WTC11 (cell line): ENCODE measurements around the gene HOXD8.

Experiments
- CBFB ChIP-seq: sonication (generic); formaldehyde crosslinking; IDR thresholded peaks from 2 replicates; pipeline ENCODE4 v1.8.1; 2022; ENCODE audit warnings: mild to moderate bottlenecking, low read depth, missing genetic modification reagents
- CREB1 ChIP-seq: sonication (generic); formaldehyde crosslinking; IDR thresholded peaks from 2 replicates; pipeline ENCODE4 v1.8.0; 2023; ENCODE audit warnings: mild to moderate bottlenecking, missing genetic modification reagents
- CREM ChIP-seq: sonication (generic); formaldehyde crosslinking; IDR thresholded peaks from 2 replicates; pipeline ENCODE4 v1.8.1; 2022; ENCODE audit warnings: mild to moderate bottlenecking, missing genetic modification reagents, moderate library complexity
- FOXJ3 ChIP-seq: sonication (generic); formaldehyde crosslinking; IDR thresholded peaks from 2 replicates; pipeline ENCODE4 v1.9.0; 2021; ENCODE audit warnings: missing genetic modification reagents, mild to moderate bottlenecking, borderline replicate concordance
- OVOL2 ChIP-seq: fragments of 250-450 bp; sonication (Bioruptor Pico); IDR thresholded peaks from 2 replicates; pipeline ENCODE4 v1.9.0; 2021; ENCODE audit warnings: mild to moderate bottlenecking, borderline replicate concordance
- ZNF121 ChIP-seq: sonication (generic); formaldehyde crosslinking; IDR thresholded peaks from 2 replicates; pipeline ENCODE4 v1.8.0; 2023; ENCODE audit warnings: missing genetic modification reagents
- ZNF423 ChIP-seq: fragments of 250-450 bp; sonication (Bioruptor Pico); IDR thresholded peaks from 2 replicates; pipeline ENCODE4 v2.1.2; 2022; ENCODE audit warnings: mild to moderate bottlenecking, moderate library complexity
- TF ChIP-seq, protein P1 (sequence below): sonication (generic); formaldehyde crosslinking; conservative IDR thresholded peaks from 2 replicates; pipeline ENCODE4 v1.8.1; 2022; ENCODE audit warnings: mild to moderate bottlenecking, missing genetic modification reagents
- TF ChIP-seq, protein P2 (sequence below): sonication (generic); formaldehyde crosslinking; IDR thresholded peaks from 2 replicates; pipeline ENCODE4 v1.8.0; 2022; ENCODE audit warnings: mild to moderate bottlenecking, missing genetic modification reagents
- TF ChIP-seq, protein P3 (sequence below): fragments of 200-600 bp; IDR thresholded peaks from 2 replicates; pipeline ENCODE4 v1.8.0; 2022; ENCODE audit warnings: antibody characterized with exemption
- TF ChIP-seq, protein P4 (sequence below): sonication (generic); formaldehyde crosslinking; IDR thresholded peaks from 2 replicates; pipeline ENCODE4 v1.8.1; 2023; ENCODE audit warnings: mild to moderate bottlenecking, missing genetic modification reagents, moderate library complexity
- TF ChIP-seq, protein P5 (sequence below): sonication (generic); formaldehyde crosslinking; IDR thresholded peaks from 2 replicates; pipeline ENCODE4 v1.8.0; 2022; ENCODE audit warnings: mild to moderate bottlenecking, missing genetic modification reagents
- TF ChIP-seq, protein P6 (sequence below): sonication (generic); formaldehyde crosslinking; IDR thresholded peaks from 2 replicates; pipeline ENCODE4 v1.8.1; 2023; ENCODE audit warnings: mild to moderate bottlenecking, missing genetic modification reagents, borderline replicate concordance
- TF ChIP-seq, protein P7 (sequence below): sonication (generic); formaldehyde crosslinking; IDR thresholded peaks from 2 replicates; pipeline ENCODE4 v1.8.0; 2023; ENCODE audit warnings: missing genetic modification reagents, mild to moderate bottlenecking, borderline replicate concordance

DNA sequence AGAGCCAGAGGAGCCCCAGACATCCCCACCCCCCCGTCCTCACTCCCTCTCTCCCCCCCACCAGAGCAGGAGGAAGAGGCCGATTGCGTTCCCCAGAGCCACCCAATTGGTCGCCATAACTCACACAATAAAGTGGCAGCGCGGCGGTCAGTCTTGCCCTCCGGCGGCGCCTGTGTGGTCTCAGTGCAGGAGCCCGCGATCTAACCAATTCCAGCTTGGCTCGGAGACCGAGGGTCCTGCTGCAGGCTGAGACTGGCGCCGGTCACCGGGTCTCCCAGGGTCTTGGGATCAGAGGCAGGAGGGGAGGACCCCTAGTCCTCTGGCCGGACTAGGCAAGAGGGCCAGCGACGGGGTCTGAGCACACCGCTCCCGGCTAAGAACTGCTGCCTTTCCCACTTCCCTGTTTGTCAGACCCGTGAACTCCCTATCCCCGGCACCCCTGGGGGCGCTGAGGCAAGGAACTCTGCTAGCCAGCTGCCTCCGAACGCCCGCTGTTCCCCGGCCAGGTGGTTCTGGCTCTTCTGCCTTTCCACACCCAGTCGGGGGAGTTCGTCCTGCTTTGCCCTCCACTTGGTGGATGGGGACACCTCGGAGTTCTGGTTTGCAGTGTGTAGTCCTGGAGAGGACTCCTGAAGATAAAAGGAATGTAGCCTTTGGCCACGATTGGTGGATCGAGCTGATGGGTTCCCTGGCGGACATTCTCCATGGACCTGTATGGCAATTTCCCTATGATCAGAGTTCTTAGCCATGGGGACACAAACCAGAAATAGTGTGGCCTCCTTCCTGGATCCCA lies 30.9 kb upstream of the HOXD8 start:
- TF ChIP-seq, protein P1, sequence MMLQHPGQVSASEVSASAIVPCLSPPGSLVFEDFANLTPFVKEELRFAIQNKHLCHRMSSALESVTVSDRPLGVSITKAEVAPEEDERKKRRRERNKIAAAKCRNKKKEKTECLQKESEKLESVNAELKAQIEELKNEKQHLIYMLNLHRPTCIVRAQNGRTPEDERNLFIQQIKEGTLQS (CRISPR knock-in tag), result no peak
- TF ChIP-seq, protein P2, sequence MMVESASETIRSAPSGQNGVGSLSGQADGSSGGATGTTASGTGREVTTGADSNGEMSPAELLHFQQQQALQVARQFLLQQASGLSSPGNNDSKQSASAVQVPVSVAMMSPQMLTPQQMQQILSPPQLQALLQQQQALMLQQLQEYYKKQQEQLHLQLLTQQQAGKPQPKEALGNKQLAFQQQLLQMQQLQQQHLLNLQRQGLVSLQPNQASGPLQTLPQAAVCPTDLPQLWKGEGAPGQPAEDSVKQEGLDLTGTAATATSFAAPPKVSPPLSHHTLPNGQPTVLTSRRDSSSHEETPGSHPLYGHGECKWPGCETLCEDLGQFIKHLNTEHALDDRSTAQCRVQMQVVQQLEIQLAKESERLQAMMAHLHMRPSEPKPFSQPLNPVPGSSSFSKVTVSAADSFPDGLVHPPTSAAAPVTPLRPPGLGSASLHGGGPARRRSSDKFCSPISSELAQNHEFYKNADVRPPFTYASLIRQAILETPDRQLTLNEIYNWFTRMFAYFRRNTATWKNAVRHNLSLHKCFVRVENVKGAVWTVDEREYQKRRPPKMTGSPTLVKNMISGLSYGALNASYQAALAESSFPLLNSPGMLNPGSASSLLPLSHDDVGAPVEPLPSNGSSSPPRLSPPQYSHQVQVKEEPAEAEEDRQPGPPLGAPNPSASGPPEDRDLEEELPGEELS, result no peak
- TF ChIP-seq, protein P3, sequence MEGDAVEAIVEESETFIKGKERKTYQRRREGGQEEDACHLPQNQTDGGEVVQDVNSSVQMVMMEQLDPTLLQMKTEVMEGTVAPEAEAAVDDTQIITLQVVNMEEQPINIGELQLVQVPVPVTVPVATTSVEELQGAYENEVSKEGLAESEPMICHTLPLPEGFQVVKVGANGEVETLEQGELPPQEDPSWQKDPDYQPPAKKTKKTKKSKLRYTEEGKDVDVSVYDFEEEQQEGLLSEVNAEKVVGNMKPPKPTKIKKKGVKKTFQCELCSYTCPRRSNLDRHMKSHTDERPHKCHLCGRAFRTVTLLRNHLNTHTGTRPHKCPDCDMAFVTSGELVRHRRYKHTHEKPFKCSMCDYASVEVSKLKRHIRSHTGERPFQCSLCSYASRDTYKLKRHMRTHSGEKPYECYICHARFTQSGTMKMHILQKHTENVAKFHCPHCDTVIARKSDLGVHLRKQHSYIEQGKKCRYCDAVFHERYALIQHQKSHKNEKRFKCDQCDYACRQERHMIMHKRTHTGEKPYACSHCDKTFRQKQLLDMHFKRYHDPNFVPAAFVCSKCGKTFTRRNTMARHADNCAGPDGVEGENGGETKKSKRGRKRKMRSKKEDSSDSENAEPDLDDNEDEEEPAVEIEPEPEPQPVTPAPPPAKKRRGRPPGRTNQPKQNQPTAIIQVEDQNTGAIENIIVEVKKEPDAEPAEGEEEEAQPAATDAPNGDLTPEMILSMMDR, result no peak
- TF ChIP-seq, protein P4, sequence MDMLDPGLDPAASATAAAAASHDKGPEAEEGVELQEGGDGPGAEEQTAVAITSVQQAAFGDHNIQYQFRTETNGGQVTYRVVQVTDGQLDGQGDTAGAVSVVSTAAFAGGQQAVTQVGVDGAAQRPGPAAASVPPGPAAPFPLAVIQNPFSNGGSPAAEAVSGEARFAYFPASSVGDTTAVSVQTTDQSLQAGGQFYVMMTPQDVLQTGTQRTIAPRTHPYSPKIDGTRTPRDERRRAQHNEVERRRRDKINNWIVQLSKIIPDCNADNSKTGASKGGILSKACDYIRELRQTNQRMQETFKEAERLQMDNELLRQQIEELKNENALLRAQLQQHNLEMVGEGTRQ, result no peak
- TF ChIP-seq CBFB (CRISPR knock-in tag), result no peak
- TF ChIP-seq FOXJ3 (CRISPR knock-in tag), result no peak
- TF ChIP-seq, protein P5, sequence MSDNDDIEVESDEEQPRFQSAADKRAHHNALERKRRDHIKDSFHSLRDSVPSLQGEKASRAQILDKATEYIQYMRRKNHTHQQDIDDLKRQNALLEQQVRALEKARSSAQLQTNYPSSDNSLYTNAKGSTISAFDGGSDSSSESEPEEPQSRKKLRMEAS (CRISPR knock-in tag), result no peak
- TF ChIP-seq, protein P6, sequence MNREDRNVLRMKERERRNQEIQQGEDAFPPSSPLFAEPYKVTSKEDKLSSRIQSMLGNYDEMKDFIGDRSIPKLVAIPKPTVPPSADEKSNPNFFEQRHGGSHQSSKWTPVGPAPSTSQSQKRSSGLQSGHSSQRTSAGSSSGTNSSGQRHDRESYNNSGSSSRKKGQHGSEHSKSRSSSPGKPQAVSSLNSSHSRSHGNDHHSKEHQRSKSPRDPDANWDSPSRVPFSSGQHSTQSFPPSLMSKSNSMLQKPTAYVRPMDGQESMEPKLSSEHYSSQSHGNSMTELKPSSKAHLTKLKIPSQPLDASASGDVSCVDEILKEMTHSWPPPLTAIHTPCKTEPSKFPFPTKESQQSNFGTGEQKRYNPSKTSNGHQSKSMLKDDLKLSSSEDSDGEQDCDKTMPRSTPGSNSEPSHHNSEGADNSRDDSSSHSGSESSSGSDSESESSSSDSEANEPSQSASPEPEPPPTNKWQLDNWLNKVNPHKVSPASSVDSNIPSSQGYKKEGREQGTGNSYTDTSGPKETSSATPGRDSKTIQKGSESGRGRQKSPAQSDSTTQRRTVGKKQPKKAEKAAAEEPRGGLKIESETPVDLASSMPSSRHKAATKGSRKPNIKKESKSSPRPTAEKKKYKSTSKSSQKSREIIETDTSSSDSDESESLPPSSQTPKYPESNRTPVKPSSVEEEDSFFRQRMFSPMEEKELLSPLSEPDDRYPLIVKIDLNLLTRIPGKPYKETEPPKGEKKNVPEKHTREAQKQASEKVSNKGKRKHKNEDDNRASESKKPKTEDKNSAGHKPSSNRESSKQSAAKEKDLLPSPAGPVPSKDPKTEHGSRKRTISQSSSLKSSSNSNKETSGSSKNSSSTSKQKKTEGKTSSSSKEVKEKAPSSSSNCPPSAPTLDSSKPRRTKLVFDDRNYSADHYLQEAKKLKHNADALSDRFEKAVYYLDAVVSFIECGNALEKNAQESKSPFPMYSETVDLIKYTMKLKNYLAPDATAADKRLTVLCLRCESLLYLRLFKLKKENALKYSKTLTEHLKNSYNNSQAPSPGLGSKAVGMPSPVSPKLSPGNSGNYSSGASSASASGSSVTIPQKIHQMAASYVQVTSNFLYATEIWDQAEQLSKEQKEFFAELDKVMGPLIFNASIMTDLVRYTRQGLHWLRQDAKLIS (CRISPR knock-in tag), result no peak
- TF ChIP-seq CREM (CRISPR knock-in tag), result no peak
- TF ChIP-seq CREB1 (CRISPR knock-in tag), result no peak
- TF ChIP-seq ZNF423 (CRISPR knock-in tag), result peak; percentile 60; the same call in 1 of the 2 replicates
- TF ChIP-seq ZNF121 (CRISPR knock-in tag), result no peak
- TF ChIP-seq, protein P7, sequence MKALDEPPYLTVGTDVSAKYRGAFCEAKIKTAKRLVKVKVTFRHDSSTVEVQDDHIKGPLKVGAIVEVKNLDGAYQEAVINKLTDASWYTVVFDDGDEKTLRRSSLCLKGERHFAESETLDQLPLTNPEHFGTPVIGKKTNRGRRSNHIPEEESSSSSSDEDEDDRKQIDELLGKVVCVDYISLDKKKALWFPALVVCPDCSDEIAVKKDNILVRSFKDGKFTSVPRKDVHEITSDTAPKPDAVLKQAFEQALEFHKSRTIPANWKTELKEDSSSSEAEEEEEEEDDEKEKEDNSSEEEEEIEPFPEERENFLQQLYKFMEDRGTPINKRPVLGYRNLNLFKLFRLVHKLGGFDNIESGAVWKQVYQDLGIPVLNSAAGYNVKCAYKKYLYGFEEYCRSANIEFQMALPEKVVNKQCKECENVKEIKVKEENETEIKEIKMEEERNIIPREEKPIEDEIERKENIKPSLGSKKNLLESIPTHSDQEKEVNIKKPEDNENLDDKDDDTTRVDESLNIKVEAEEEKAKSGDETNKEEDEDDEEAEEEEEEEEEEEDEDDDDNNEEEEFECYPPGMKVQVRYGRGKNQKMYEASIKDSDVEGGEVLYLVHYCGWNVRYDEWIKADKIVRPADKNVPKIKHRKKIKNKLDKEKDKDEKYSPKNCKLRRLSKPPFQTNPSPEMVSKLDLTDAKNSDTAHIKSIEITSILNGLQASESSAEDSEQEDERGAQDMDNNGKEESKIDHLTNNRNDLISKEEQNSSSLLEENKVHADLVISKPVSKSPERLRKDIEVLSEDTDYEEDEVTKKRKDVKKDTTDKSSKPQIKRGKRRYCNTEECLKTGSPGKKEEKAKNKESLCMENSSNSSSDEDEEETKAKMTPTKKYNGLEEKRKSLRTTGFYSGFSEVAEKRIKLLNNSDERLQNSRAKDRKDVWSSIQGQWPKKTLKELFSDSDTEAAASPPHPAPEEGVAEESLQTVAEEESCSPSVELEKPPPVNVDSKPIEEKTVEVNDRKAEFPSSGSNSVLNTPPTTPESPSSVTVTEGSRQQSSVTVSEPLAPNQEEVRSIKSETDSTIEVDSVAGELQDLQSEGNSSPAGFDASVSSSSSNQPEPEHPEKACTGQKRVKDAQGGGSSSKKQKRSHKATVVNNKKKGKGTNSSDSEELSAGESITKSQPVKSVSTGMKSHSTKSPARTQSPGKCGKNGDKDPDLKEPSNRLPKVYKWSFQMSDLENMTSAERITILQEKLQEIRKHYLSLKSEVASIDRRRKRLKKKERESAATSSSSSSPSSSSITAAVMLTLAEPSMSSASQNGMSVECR, result no peak
- TF ChIP-seq OVOL2 (CRISPR knock-in tag), result no peak
